Panc1 (cell line): ENCODE measurements around the gene PAX5.

Experiments used
- CTCF ChIP-seq: fragments of 450-650 bp; IDR thresholded peaks from 2 replicates; pipeline ENCODE4 v1.5.1; 2017; ENCODE audit warnings: mild to moderate bottlenecking
- POLR2AphosphoS5 ChIP-seq: IDR thresholded peaks from 2 replicates; pipeline ENCODE4 v1.6.1; 2012; ENCODE audit warnings: mild to moderate bottlenecking, low read depth, low read length, moderate library complexity

DNA sequence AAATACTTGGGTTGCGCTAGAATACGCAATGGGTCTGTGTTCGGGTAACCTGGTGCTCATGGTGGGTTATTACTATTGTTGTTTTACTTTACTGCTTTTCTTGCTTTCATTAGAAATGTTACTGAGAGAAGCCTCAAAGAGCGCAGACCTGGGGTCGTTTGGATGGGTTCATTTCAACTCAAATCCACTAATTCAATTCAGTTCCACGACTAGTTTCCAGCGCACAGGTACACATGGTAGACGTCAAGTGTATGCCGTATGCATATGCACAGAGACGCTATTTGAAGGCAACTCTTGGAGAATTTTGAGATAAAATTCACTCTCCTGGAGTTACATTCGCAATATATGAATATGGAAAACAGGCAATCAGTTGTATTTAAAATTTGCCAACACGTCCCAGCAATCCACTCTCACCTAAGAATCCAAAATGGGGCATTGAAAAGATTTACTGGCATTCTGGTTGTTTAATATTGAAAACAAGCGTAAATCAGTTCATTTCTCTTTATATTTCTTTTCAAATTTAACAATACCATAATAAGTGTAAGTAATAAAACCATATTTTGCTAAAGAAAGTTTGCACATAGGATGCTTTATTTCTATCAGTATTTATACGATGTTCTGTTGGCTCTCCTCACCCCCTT, 4.4 kb upstream of the PAX5 start:
- no peak for TF ChIP-seq CTCF
- TF ChIP-seq POLR2AphosphoS5: no peak
